ENCODE data around the gene GALNT14. TPM values are rescaled to one million over a fixed set of nuclear protein-coding genes. Genes with fewer than 3 reads are reported as not detected.

Gene GALNT14
- total RNA-seq, 1 donor from 2014 or later = 1.7 TPM

- peaks cover 20% of the 10 kb centered on the region for H3K4me1 ChIP-seq
- no peaks in the 10 kb centered on the region for H3K27me3 ChIP-seq
- no peaks in the 10 kb centered on the region for H3K36me3 ChIP-seq
- no peak overlapping the region for H3K27ac ChIP-seq
- H3K9me3 ChIP-seq = no peaks in the 10 kb centered on the region
- TF ChIP-seq POLR2A (IDR thresholded peaks at IDR 0.05) (no peak), CTCF (IDR thresholded peaks at IDR 0.05) (no peak), POLR2AphosphoS5 (IDR thresholded peaks at IDR 0.05; ENCODE audit: insufficient read depth in 1 of 2, low read depth in 1 of 2) (no peak)
- intact Hi-C loops (cut with DNase I) = no loop called here
- peak in 1 of 2 donors; percentile 40 for DNase-seq (ENCODE audit: extremely low spot score in 2 of 2)
- no peak overlapping the region for H3K4me3 ChIP-seq
These were observed 3.3 kb upstream of the GALNT14 start for GRCh38 chr2:31141443-31142085.

DNA sequence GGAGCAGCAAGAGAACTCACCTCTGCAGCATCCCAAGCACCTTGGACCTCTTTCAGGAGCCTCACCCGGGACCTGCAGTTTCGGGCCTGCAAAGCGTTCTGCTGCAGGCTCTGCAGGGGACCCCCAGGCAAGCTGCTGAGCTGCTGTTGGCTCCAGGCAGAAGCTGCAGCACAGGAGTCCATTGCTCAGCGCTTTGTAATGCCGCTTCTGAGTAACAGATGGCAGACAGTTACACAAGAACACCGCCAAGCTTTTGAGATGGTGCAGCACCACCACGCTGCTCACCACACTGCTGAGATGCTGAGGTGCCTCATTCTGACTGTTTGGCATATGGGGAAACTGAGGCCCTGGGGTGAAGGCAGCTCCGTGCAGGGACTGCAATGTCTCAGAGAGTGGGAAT is 1.9 kb upstream of the GALNT14 start:
- H3K36me3 ChIP-seq = no peaks in the 10 kb centered on the region
- no peak overlapping the region for H3K4me3 ChIP-seq
- DNase-seq (ENCODE audit: extremely low spot score in 2 of 2) = peak in 1 of 2 donors; percentile 75
- intact Hi-C loops (cut with DNase I) = no loop called here
- no peaks in the 10 kb centered on the region for H3K9me3 ChIP-seq
- H3K27me3 ChIP-seq = no peaks in the 10 kb centered on the region
- no peak for TF ChIP-seq POLR2AphosphoS5 (IDR thresholded peaks at IDR 0.05; ENCODE audit: insufficient read depth in 1 of 2, low read depth in 1 of 2)
- TF ChIP-seq CTCF (IDR thresholded peaks at IDR 0.05) = no peak
- no peak for TF ChIP-seq POLR2A (IDR thresholded peaks at IDR 0.05)
- H3K4me1 ChIP-seq = peaks cover 20% of the 10 kb centered on the region
- no peak overlapping the region for H3K27ac ChIP-seq

GRCh38 chr2:31139671-31140070 is 1.4 kb upstream of the GALNT14 start:
- Histone ChIP-seq H3K4me3 (no peak overlapping the region), H3K36me3 (no peaks in the 10 kb centered on the region), H3K9me3 (no peaks in the 10 kb centered on the region), H3K4me1 (peaks cover 20% of the 10 kb centered on the region), H3K27ac (no peak overlapping the region), H3K27me3 (no peaks in the 10 kb centered on the region)
- DNase-seq (ENCODE audit: extremely low spot score in 2 of 2) = peak in 1 of 2 donors; percentile 60
- intact Hi-C loops (cut with DNase I) = no loop called here
- no peak for TF ChIP-seq POLR2A (IDR thresholded peaks at IDR 0.05)
- no peak for TF ChIP-seq CTCF (IDR thresholded peaks at IDR 0.05)
- TF ChIP-seq POLR2AphosphoS5 (IDR thresholded peaks at IDR 0.05; ENCODE audit: insufficient read depth in 1 of 2, low read depth in 1 of 2) = no peak

DNA sequence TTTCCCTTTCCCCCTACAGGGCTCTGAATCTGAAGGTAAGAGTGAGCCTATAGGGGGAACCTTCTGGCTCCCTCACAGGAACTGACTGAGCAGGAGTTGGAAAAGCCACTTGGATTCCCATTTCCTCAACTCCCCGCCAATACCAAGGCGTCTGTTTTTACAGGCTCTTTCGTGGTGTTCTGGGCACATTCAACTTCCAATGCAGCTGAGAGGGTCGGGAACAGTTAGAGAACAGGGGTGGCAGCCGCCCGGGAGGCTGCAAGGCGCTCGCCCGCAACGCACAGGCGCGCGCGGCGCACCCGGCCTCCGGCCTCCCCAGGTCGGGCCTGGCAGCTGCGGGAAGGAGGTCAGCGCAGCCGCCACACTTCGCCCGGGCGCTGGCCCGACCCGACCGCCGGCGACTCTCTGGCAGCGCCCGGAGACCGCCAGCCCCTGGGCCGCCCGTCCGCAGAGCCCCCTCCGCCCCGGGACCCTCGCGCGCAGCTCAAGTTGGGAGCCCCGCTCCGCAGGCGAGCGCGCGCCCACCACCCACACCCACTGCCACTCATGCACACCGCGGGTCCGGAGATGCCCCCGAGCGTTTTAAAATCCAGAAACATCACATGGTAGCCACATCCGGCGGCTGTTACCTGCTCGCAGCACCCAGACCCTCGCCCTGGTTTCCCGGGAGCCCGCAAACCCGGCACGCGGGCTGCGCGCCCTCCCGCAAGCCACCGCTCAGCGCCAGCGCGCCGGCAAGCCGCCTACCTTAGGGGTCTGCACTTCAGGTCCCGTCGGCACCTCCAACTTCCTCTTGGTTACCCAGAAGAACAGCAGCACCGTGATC is 816 bp downstream of the GALNT14 start:
- TF ChIP-seq POLR2AphosphoS5 (IDR thresholded peaks at IDR 0.05; ENCODE audit: insufficient read depth in 1 of 2, low read depth in 1 of 2) = no peak
- no peaks in the 10 kb centered on the region for H3K36me3 ChIP-seq
- H3K9me3 ChIP-seq = no peaks in the 10 kb centered on the region
- H3K4me1 ChIP-seq = peaks cover 20% of the 10 kb centered on the region
- DNase-seq (ENCODE audit: extremely low spot score in 2 of 2) = peak in 1 of 2 donors; percentile 29
- intact Hi-C loops (cut with DNase I) = no loop called here
- no peak overlapping the region for H3K27ac ChIP-seq
- no peaks in the 10 kb centered on the region for H3K27me3 ChIP-seq
- H3K4me3 ChIP-seq = peak overlapping the region; percentile 43 to 56

- H3K4me3 ChIP-seq = peak overlapping the region in 1 of 2 donors; percentile 56
- H3K36me3 ChIP-seq = no peaks in the 10 kb centered on the region
- TF ChIP-seq POLR2A (IDR thresholded peaks at IDR 0.05) = no peak
- no peak for TF ChIP-seq CTCF (IDR thresholded peaks at IDR 0.05)
- no peak for TF ChIP-seq POLR2AphosphoS5 (IDR thresholded peaks at IDR 0.05; ENCODE audit: insufficient read depth in 1 of 2, low read depth in 1 of 2)
- no peak overlapping the region for H3K27ac ChIP-seq
- intact Hi-C loops (cut with DNase I) = no loop called here
- no peaks in the 10 kb centered on the region for H3K27me3 ChIP-seq
- DNase-seq (ENCODE audit: extremely low spot score in 2 of 2) = peak in 1 of 2 donors; percentile 32
- H3K4me1 ChIP-seq = peaks cover 20% of the 10 kb centered on the region
- H3K9me3 ChIP-seq = no peaks in the 10 kb centered on the region
These were observed 1.5 kb downstream of the GALNT14 start for GRCh38 chr2:31136732-31137131.

All from vagina (tissue), 2 donors.